K562 (cell line): Measurements from ENCODE around the gene PDE4D.

ENCODE experiments used
- BACH1 ChIP-seq: fragments of 200-800 bp; sonication (Bioruptor generic); IDR thresholded peaks from 2 replicates; pipeline ENCODE4 v1.6.1; 2016; ENCODE audit warnings: missing genetic modification characterization, missing compliant biosample characterization
- MITF ChIP-seq: IDR thresholded peaks from 2 replicates; pipeline ENCODE4 v1.6.1; 2014; ENCODE audit warnings: antibody characterized with exemption
- TCF7L2 ChIP-seq: fragments of 150-350 bp; IDR thresholded peaks from 2 replicates; pipeline ENCODE4 v1.6.1; 2016; ENCODE audit warnings: low read depth, mild to moderate bottlenecking, low read length, moderate library complexity
- USF2 ChIP-seq: sonication (generic); formaldehyde crosslinking; IDR thresholded peaks from 2 replicates; pipeline ENCODE4 v1.5.0; 2020; ENCODE audit warnings: missing genetic modification reagents
- TF ChIP-seq, protein P1 (sequence below): fragments of 450-650 bp; IDR thresholded peaks from one replicate; pipeline ENCODE4 v1.6.1; 2018; ENCODE audit warnings: mild to moderate bottlenecking, moderate library complexity; ENCODE audit not compliant: partially characterized antibody
- TF ChIP-seq, protein P2 (sequence below): sonication (generic); formaldehyde crosslinking; IDR thresholded peaks from 2 replicates; pipeline ENCODE4 v1.8.0; 2022; ENCODE audit warnings: missing genetic modification reagents, mild to moderate bottlenecking, borderline replicate concordance
- TF ChIP-seq, protein P3 (sequence below): sonication (generic); formaldehyde crosslinking; IDR thresholded peaks from 2 replicates; pipeline ENCODE4 v1.9.0; 2022; ENCODE audit warnings: mild to moderate bottlenecking, missing genetic modification reagents

DNA sequence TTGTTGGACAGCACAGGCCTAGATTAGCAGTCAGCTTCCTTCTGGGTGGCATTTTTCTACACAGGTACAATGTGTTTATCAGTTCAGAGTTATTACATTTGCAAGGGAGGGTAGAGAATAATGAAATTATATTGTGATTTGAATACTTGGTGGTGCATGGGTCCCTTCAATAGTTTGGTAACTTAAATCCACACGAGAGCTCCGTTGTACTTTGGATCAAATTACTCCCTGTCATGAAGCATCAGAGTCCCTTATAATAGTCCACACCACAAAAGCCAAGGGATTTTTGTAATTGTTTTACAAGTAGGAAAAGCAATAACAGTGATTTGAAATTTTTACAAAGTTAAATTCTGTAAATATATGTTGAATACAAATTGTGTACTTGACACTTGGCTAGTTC lies 552.4 kb downstream of the PDE4D start:
- TF ChIP-seq TCF7L2 (no peak), MITF (no peak), BACH1 (tag) (no peak), USF2 (CRISPR knock-in tag) (no peak)
- TF ChIP-seq, protein P1, sequence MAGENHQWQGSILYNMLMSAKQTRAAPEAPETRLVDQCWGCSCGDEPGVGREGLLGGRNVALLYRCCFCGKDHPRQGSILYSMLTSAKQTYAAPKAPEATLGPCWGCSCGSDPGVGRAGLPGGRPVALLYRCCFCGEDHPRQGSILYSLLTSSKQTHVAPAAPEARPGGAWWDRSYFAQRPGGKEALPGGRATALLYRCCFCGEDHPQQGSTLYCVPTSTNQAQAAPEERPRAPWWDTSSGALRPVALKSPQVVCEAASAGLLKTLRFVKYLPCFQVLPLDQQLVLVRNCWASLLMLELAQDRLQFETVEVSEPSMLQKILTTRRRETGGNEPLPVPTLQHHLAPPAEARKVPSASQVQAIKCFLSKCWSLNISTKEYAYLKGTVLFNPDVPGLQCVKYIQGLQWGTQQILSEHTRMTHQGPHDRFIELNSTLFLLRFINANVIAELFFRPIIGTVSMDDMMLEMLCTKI: no peak
- TF ChIP-seq, protein P2, sequence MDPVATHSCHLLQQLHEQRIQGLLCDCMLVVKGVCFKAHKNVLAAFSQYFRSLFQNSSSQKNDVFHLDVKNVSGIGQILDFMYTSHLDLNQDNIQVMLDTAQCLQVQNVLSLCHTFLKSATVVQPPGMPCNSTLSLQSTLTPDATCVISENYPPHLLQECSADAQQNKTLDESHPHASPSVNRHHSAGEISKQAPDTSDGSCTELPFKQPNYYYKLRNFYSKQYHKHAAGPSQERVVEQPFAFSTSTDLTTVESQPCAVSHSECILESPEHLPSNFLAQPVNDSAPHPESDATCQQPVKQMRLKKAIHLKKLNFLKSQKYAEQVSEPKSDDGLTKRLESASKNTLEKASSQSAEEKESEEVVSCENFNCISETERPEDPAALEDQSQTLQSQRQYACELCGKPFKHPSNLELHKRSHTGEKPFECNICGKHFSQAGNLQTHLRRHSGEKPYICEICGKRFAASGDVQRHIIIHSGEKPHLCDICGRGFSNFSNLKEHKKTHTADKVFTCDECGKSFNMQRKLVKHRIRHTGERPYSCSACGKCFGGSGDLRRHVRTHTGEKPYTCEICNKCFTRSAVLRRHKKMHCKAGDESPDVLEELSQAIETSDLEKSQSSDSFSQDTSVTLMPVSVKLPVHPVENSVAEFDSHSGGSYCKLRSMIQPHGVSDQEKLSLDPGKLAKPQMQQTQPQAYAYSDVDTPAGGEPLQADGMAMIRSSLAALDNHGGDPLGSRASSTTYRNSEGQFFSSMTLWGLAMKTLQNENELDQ: no peak
- TF ChIP-seq, protein P3, sequence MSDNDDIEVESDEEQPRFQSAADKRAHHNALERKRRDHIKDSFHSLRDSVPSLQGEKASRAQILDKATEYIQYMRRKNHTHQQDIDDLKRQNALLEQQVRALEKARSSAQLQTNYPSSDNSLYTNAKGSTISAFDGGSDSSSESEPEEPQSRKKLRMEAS: no peak
